NCI-H1105 (cell line): ENCODE measurements around the gene ZNF850.
A peak's percentile ranks its signal among the peaks of the same experiment; 100 is the strongest.

Experiments
- DNase-seq: peaks from one replicate; lab custom pipeline; 2025; lab: John Stamatoyannopoulos, UW

ZNF850 gene

DNA sequence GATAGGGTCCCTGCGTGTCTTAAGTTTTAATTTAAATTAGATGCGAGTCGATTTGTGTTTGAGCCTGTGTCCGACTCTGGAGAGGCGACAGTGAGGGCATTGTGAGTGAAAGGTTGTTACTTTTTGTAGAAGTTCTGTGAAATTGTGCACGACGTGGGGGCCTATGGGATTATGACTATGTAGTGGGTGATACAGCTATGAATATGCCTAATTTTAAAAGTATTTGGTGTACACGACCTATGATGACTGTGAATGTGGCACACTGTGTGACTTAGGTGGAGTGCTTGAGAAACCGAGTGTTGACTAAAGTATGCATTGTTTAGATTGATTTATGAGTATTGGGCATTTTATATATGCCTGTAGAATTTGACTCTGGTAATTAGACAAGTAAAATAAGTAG, 84.5 kb downstream of the ZNF850 start:
- no peak for DNase-seq

DNA sequence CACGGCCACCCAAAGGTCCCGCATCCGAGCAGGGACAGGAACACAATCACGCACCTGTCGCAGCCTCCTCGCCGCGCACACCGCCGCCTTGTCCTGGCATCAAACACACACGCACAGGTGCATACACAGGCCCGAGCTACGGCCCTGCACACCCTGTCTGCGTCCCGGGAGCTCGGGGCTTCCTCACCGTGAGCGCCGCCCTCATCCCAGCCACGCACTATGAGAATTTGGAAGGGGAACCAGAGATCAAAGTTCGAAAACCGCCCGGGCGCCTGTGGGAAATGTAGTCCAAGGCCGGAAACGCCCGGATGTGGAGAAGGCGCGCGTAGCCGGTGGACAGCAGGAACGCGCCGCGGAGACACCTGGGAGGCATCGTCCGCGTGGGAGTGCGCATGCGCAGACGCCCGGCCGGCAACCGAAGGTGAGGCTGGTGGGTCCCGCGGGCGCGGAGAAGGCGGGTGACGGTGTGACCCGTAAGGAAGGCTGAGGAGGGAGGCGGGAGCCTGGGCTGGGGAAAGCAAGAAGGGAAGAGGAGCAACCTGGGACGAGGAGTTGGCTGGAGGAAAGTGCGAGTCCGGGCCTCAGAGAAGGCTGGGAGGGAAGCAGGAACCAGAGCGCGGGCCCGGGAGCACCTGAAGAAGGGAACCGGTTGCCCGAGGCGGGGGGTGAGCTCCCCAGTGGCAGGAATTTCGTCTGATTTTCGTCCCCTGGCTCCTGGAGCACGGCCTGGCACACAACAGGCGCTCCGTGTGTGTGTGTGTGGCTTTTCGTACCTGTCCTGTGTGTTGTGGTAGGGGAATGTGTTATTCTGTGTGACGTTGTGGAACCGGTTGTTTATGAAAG, 85.2 kb downstream of the ZNF850 start, which contains the start of gene ZNF567:
Gene ZNF567 (plus strand): TSS at position 399 of the 843 bp plus-strand sequence. CDS start 7,256 bp downstream, outside the sequence.
- peak; percentile 97 for DNase-seq

DNA sequence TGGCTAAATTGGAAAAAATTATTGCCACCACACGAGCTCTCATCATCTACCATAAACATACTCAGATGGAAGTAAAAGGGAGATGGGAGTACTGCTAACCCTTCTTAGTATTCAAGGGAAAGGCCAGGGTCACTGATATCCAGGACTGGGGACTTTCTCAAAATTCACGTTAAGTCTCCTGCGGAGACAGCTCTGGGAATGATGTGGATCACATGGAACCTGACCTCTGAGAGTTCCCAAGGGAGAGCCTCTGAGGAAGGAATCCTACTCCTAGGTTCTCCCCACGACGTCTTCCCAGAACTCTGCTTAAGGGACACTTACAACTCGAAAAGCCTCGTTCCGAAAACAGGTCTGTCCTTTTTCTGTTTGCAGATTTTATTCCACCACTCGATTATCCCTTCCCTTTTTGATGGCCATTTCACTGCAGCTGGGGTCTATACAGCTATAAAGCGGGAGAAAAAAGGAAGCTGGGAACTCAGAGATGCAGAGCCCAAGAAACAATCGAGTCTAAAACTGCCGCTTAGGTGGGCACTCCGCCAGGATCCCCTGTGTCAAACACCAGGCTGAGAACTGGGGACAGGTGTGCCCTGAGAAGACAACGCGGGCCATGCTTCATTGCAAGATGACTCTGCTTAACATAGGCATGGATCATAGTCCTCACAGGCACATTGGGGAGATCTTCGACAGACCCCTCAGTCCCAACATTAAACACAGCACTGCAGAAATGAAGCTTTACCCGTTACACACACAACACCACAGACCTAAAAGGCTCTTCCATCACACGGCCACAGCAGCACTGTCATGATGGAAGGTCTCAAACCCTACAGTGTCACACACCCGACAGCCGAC, 86.0 kb downstream of the ZNF850 start:
- DNase-seq: peak; percentile 50

DNA sequence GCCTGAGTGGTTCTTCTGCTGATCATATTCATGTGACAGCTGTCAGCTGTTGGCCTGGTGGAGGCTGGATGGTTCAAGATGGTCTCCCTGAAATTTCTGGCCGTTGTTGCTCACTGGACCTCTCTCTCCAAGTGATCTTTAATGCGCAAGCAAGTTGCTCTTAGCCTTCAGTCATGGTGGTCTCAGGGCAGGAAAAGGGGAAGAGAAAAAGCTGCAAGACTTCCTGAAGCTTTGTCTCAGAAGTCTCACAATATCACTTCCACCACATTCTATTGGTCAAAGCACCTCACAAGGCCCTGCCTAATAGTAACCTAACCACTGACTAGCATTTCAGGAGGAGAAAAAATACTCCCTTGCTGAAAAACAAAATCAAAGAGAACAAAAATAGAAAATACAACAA, 86.8 kb downstream of the ZNF850 start:
- DNase-seq: no peak

DNA sequence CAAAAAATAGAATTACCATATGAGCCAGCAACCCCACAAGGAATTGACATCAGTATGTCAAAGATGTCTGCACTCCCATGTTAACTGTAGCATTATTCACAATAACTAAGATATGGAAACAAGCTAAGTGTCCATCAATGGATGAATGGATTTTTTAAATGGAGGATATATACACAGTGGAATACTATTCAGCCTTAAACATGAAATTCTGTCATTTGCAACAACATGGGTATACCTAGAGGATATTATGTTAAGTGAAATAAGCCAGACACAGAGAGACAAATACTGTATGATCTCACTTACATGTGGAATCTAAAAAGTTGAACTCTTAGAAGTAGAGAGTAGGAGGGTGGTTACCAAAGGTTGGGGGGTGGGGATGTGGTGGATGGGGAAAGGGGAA, 93.2 kb downstream of the ZNF850 start:
- no peak for DNase-seq

DNA sequence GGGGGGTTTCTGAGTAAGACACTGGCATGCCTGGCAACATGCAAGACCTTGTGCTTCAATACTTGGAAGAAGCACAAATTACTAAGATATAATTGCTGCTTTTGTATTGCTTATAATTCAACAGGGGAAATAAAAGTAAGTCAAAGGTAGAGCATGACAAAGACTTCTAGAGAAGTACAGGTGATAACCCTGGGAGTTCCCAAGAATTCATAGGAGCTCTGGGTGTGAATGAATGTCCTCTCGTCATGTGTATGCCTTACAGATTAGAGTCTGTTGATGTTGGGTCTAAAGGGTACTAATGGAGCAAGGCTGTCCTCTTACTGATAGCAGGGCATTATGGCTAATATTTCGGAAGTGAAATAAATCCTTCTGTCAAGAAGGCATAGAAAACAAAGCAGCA, 98.4 kb downstream of the ZNF850 start:
- DNase-seq: no peak

DNA sequence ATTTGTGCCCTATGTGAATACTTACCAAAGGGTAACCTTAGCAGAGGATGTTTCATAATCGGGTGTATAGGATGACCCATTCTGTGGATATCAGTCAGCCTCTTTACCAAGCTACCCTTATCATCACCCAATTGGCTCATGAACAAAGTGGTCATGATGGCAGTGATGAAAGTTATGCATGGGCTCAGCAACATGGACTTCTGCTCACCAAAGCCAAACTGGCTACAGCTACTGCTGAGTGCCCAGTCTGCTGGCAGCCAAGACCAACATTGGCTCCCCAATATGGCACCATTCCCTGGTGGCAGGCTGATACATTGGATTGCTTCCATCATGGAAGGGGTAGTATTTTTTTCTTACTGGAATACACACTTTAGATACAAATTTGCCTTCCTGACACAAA, 100.2 kb downstream of the ZNF850 start:
- DNase-seq: no peak

DNA sequence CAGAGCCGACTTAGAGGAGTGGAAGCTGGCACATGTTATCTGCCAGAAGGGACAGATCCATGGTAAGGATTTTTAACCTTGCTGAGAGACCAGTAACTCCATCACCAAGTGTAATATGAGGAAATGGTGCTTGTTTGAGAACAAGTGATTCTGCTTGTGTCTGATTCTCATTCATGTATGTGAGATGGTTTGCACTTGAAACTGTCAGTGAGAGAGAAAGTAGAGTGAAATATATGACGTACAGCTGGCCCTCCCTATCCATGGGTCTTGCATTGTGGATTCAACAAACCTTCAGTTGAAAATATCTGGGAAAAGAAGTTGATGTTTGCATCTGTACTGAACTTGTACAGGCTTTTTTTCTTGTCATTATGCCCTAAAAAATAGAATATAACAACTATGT, 104.0 kb downstream of the ZNF850 start:
- no peak for DNase-seq

DNA sequence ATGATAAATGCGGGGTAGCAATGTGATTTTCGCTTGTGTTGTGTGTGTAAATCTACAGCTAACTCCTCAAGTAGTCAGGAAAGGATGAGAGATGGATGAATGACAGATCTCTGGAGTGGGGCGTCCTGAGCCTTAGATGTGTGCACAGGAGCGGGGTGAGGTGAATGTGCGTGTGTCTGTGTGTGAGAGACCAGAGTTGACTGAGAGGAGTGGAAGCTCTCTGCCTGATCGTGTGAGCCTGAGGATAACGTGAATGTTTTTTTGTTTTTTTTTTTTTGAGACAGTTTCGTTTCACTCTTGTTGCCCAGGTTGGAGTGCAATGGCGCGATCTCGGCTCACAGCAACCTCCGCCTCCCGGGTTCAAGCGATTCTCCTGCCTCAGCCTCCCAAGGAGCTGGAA, 106.8 kb downstream of the ZNF850 start:
- no peak for DNase-seq
